HG03108 (cell line): ENCODE results near the gene COQ2.
A peak's percentile ranks its signal among the peaks of the same experiment; 100 is the strongest.
"Not testable (repeated sequence)": the region's sequence is repeated elsewhere in the genome, so short reads cannot be mapped to it uniquely, and the experiment has no call there.

ENCODE experiments used
- ATAC-seq: cut with Tn5 transposase; IDR thresholded peaks from one replicate; pipeline ENCODE4 v1.9.1; 2021; ENCODE audit warnings: moderate library complexity; ENCODE audit not compliant: unreplicated experiment

The COQ2 gene

DNA sequence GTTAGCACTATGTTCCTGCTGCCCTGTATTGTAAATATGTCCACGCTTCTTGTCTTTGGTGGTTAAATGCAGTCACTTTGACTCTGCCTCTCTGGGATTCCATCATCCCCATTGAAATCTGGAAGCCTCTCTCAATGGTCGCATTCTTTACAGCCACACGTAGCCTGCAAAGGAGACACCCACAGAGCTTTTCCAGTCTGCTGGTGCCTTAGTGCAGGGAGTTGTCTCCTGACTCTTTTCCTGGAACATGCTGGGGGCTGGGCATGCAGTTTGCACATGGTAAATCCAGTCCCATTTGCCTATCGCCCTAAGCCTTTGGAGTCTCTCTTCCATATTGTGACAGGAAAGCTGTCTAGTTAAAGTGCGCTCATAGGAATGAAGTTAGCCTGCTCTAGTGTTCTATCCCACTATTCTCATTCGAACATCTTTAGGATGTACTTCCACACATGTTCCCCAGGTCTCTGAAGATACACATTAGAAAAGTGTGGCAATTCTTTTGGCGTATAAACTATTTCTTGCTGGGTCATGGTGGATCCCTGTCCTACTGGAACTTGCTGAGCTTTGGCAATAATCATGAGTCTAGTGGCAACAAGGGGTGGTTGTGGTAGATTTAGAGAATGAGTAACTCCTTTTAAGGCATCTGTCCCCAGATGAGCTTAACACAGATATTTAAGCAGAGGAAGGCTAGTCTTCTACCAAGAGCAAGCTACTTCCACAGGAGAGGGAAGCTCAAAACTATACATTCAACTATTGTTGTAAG, 33.7 kb downstream of the COQ2 start:
- no peak for ATAC-seq

DNA sequence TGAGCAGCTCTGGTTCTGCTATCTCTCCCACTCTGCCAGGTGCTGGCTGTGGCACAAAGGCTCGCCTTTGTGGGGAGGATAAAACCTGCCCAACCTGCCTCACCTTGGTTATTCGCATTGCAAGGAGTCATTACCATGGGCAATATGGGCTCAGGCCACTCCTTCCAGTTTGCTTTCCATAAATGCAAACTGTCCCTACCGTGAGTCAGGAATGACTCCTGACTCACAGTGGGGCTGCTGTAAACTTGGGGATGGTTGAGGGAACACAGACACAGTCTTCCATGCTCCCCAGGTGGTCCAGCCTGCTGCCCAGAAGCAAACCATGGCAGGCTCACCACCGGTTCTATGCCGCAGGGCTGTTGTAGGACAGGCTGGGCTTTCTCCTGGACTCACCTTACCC, 36.1 kb downstream of the COQ2 start:
- no peak for ATAC-seq

DNA sequence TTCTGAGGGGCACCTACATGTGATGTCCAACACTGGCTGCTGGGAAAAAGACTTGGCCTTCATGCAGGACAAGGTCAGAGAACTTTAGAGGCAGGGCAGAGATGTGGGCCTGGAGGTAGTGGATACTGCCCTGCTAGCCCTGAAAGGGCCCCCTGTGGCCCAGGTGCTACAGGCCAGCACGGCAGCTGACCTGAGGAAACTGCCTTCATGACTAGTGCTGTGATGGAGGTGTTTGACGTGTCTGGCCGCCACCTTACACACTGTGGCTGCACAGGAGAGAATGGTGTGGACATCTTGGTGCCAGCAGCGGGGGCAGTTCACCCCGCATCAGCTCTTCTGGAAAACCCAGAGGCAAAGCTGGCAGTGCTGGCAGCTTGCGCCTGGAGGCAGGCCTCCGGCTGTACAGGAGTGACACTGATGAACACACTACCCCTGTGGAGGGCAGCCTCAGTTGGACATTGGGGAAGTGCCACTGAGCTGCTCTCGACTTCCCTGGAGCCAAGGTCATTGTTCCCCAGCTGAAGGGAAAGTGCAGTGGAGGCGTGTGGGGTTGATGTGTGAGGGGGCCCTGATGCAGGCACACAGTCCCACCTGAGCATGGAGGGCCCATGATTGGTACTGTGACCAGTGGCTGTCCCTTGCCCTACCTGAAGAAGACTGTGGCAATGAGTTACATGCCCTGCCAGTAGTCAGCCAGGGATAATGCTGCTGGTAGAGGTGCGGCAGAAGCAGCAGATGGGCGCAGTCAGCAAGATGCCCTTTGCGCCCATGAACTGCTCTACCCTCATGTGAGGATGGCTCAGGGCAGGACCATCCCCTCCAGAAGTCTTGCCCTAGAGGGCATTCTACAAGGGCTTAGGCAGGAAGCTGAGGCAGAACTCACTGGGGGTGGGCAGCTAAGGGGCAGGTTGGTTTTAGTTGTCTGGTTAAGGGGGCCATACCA, 36.9 kb downstream of the COQ2 start:
- ATAC-seq, result no peak

DNA sequence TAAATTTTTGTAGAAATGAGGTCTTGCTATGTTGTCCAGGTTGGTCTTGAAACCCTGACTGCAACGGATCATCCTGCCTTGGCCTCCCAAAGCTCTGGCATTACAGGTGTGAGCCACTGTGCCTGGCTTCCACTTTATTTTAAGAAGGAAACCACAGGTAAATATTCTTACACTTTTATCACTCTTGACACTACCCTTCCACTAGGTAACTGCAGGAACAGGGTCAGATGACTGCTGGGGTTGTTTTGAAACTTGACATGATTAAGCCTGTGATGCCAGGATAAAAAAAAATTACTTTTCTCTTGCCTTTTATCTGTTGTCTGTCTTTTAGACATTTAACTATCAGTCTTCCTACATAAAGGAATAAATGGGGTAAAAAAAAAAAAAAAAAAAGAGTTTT, 43.5 kb downstream of the COQ2 start:
- no peak for ATAC-seq

DNA sequence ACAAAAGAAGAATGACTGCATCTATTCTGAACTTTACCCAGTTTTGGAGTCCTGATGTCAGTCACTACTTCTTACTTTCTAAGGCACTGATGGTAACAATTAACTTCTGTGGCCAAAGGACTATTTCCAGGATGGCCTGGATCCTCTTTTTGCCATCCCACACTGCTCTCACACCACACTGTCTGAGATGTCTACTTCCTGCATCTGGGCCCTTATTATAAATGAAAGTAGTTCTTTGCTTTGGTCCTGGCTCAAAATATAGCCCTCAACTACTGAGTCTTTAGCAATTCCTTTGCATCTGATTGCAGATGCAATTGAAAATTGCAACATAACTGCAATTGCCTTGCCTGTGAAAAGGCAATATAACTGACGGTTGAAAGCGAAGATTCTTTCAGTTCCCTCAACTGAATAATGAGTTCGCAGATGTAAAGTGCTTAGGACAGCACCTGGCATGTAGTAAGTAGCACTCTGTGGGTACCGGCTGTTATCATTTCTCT, 44.2 kb downstream of the COQ2 start:
- ATAC-seq, result peak; percentile 82

DNA sequence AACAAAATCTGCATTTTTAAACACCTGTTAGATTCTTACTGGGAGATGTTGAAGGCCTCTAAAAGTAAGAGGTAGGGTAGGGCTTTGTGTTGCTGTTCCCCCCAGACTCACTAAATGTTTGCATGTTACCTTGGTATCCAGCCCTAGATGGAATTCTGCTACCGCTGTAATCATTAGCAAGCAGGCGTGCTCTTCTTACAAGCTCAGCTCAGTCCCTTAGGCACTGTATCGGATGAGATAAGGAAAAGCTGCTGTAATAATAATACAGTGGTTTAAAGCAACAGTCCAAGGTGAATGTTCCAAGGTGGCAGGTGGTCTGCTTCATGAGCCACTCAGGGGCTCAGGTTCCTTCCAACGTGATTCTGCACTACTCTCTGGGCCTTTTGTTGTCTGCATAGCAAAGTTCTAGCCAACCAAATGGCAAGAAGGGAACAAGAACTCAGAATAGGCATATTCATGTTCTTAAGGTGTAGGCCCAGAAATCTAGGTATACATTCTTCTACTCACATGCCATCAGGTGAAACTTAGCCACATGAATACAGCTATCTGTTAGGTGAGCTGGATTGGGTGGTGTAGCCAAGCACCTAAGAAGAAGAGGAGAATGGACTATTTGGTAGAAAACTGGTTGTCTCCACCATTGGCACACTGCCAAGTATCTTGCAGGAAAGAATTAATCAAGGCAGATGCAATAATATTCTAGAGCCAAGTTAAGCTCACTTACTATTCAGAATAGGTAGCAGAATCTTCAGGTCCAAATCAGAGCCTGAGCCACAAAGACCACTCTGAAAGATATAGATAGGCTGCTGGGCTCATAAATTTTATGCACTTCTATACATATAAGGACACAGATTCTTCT, 46.0 kb downstream of the COQ2 start:
- ATAC-seq, result no peak

DNA sequence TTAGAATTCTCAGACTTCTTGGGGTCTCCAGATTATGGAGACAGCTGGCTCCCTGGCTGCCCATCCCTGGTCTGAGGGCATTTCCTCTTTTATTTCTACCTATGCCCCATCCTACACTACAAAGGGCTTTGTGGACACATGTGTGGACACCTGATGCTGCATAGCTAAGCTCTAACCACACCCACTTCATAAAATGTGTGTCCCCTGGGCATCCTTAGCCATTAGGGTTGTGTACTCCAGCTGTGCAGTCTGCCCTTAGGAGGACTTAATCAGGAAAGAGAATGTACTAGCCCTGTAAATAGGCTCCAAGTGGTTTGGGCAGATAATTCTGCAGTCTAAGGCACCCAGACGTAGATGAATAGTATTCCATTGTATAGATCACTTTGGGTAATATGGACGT, 47.0 kb downstream of the COQ2 start:
- no peak for ATAC-seq

DNA sequence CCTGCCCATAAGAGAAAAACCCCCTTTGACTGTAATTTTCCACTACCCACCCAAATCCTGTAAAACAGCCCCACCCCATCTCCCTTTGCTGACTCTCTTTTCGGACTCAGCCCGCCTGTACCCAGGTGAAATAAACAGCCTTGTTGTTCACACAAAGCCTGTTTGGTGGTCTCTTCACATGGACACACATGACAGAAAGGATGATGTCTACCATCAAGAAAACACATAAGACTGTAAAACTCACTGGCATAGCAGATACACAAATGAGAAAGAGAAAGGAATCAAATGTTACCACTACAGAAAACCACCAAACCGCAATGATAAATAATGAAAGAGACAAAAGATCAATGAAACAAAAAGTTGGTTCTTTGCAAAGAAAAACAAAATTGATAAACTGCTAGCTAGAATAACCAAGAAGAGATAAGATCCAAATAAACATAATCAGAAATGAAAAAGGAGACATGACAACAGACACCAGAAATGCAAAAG, 48.9 kb downstream of the COQ2 start:
- not testable (repeated sequence) for ATAC-seq

DNA sequence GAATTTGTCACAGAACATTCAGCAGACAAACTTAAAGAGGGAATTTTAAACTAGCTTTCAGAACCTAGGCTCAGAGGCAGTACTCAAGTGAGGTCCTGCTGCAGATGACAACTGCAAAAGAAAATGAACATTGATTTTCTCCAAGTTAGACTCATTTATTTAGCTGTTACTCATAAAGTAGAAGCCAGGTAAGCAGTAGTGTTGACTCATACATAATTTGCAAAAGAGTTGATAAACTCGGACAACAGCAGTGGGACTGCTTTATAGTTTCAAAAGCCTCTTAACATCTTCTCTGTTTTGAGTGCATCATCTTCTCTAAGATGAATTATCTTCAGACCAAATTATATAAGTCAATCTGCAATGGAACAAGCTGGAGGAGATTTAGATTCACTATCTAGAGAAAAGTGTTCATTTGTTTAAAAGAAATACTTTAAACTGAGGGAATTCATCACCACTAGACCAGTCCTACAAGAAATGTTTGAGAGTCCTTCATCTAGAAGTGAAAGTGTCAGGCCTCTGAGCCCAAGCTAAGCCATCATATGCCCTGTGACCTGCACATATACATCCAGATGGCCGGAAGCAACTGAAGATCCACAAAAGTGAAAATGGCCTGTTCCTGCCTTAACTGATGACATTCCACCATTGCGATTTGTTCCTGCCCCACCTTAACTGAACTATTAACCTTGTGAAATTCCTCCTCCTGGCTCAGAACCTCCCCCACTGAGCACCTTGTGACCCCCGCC, 49.5 kb downstream of the COQ2 start:
- no peak for ATAC-seq

DNA sequence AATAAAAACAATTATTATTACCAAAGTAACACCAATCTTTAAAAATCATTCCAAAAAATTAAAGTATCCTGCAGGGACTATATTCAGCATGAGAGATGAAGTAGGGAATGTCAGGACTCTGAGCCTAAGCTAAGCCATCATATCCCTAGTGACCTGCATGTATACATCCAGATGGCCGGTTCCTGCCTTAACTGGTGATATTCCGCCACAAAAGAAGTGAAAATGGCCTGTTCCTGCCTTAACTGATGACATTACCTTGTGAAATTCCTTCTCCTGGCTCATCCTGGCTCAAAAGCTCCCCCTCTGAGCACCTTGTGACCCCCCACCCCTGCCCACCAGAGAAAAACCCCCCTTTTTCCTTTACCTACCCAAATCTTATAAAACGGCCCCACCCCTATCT, 50.2 kb downstream of the COQ2 start:
- not testable (repeated sequence) for ATAC-seq

DNA sequence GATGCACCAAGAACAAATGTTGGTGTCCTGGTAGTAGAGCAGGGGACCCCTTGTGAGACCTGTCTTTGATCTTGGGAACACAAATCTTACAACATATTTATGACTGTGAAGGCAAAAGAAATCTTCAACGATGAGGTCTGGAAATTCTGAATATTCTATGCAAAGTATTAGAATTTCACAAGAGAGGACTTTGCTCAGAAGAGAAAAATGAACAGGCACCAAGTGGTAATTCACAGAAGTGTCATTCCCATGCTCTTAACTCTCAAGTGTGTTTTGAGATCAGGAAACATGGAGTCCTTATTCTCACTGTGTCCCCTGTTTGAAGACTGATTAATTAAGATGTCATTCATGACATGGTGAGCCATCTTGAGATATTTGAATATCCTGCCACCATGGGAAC, 52.5 kb downstream of the COQ2 start:
- no peak for ATAC-seq

DNA sequence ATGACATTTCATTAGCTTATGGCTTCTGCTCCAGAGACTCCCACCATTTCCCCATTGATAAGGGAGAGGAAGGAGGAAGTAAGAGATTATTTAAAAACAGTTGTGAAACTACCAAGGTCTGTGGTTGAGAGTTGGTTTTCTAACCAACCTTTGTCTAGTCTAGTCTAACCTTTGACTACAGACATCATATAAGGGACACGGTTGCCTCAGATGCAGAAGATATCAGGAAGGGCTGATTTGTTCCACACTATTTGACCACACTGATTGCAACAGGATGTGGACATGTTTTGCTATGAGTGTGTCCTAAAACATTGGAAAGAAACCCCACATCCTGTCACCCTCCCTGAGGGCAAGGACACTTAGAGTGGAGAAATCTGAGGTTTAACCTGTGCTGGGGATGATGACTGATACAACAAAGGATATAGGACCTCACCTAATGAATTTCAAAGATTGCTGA, 53.0 kb downstream of the COQ2 start:
- peak; percentile 61 for ATAC-seq

DNA sequence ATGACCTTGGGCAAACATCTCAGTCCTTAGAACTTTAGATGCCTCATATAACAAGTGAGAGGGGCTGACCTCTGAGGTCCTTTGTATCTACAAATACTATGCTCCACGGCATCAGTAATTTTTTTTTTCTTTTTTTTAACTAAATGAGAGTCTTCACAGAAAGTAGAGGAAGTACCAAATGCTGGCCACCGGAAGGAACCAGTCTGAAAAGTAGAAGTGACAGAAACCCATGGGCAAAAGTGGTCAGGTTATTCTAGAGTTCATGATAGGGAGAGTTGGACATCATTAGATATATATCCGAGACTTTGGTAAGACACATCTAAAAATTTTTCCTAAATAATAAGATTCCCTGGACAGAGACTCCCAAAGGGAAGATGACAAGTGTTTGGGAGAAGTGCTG, 53.7 kb downstream of the COQ2 start:
- ATAC-seq, result no peak

DNA sequence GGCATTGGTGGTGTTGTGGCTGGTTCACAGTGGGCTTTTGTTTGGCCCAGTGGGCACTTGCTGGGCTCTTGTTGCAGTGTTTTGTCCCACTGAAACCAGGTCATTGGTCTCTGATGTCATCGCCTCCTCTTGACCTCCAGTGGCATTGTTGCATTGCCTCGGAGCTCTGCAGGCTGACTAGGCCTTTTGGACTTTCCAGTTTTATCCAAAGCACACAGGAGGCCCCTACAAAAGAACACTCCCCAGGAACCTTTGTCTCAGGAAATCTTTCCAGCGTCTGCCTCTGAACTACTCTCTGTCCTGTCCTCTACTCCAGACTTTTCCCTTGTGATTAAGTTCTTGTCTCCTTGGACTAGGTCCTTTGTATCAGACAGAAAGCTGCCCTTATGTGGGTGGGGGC, 54.8 kb downstream of the COQ2 start:
- no peak for ATAC-seq

DNA sequence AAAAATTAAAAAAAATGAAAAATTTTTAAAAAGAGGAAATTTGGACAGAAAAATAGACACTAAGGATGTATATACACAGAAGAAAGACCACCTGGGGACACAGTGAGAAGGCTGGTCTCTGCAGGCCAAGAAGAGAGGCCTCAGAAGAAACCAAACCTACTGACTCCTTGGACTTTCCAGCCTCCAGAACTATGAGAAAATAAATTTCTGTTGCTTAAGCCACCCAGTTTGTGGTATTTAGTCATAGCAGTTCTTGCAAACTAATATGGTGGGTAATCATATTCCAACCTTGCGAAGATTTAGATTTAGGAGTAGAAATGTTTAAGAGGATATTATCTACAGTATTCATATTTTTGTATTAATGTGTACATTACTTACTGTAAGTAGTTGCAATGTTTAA, 56.4 kb downstream of the COQ2 start:
- ATAC-seq, result no peak

DNA sequence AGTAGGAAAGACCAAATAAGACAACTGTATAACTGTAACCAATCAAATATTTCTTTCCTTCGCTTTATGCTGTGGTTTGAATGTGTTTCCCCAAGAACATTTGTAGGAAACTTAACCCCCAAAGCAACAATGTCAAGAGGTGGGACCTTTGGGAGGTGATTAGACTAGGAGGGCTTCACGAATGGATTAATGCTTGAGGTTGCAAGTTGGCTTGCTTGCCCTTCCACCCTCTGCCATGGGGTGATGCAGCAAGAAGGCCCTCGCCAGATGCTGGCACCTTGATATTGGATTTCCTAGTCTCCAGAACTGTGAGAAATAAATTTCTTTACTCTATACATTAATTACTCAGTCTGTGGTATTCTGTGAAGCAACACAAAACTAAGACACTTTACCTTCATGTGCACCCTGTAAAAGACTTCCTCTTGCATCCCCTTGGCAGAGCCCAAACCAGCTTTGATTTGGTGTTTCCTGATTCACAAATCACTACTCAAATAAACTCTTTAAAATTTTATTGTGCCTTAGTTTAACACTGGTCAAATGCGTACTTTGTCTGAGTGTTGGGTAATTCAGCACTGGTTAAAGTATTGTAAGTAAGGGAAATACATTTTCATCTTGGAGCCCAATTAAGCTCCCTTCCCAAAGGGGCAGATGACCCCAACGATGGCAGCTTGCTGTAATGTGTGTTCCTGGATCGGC, 59.9 kb downstream of the COQ2 start:
- no peak for ATAC-seq

DNA sequence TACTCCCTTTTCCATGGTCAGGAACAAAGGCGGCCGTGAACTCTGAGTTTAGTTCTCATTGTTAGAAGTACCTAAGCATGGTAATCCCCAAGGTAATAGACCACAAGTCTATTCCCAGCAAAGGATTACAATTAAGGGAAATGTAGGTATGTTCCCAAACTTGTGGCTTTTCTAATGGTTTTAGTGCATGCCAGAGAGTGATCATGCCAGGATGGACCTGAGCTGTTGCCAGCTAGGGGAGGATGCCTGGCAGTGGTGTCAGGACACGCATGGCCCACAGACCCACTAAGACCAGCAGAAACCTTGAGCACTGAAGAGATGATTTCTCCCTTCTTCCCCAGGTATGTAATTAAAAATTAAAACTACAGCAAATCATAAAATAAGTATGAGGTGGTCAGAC, 60.8 kb downstream of the COQ2 start:
- ATAC-seq, result no peak

DNA sequence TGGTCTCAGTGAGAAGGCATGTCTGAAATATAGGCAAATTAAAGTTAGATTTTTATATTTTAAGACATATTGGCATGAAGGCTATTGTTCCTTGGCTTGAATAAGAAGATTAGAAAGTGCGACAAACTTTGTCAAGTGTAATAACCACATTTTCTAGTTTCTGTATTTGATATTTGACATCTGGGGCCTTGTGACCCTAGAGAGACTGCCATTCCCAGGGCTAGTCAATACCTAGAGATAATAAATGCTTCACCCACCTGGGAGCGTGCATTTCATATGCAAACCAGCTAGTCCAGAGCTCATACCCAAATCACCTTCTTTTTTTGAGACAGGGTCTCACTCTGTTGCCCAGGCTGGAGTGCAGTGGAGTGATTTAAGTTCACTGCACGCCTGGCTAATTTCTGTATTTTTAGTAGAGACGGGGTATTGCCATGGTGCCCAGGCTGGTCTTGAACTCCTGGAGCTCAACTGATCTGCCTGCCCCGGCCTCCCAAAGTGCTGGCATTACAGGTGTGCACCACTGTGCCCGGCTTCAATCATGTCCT, 62.6 kb downstream of the COQ2 start:
- ATAC-seq, result peak; percentile 35
